NAMALWA (cell line): Measurements from ENCODE around the gene SNX9.
A peak's percentile ranks its signal among the peaks of the same experiment; 100 is the strongest.

Experiments used
- DNase-seq: peaks from one replicate; pipeline ENCODE4 v3.0.0-alpha.2; 2015; ENCODE audit warnings: low spot score

SNX9 gene

GRCh38 chr6:157980288-157981131 lies 157.5 kb downstream of the SNX9 start:
- DNase-seq, result peak; percentile 21

GRCh38 chr6:157981132-157981394 lies 158.0 kb downstream of the SNX9 start:
- DNase-seq, result no peak

- DNase-seq, result peak; percentile 73
These were observed 158.5 kb downstream of the SNX9 start, which contains the start of gene SYNJ2 for GRCh38 chr6:157981395-157982101. SYNJ2 (plus strand) TSS chr6:157981863; CDS start chr6:157981962, 99 bp downstream.

- DNase-seq, result peak; percentile 53
These were observed 159.1 kb downstream of the SNX9 start for GRCh38 chr6:157982102-157982562.

- DNase-seq, result no peak
These were observed 159.7 kb downstream of the SNX9 start for GRCh38 chr6:157982563-157983405.

- no peak for DNase-seq
These were observed 160.5 kb downstream of the SNX9 start for GRCh38 chr6:157983406-157984119.

GRCh38 chr6:157984128-157984527 lies 161.1 kb downstream of the SNX9 start:
- DNase-seq, result no peak

- no peak for DNase-seq
These were observed 161.7 kb downstream of the SNX9 start for GRCh38 chr6:157984686-157985225.

- DNase-seq, result no peak
These were observed 162.5 kb downstream of the SNX9 start for GRCh38 chr6:157985378-157986155.

- no peak for DNase-seq
These were observed 165.0 kb downstream of the SNX9 start for GRCh38 chr6:157987788-157988699.

- no peak for DNase-seq
These were observed 165.6 kb downstream of the SNX9 start for GRCh38 chr6:157988700-157989063.

GRCh38 chr6:157989541-157990289 lies 166.7 kb downstream of the SNX9 start:
- DNase-seq, result no peak

GRCh38 chr6:157990321-157991066 lies 167.4 kb downstream of the SNX9 start:
- peak; percentile 35 for DNase-seq

GRCh38 chr6:157991067-157991432 lies 168.0 kb downstream of the SNX9 start:
- no peak for DNase-seq

GRCh38 chr6:157993076-157993475 lies 170.0 kb downstream of the SNX9 start:
- DNase-seq, result no peak

GRCh38 chr6:157994125-157994795 lies 171.2 kb downstream of the SNX9 start:
- no peak for DNase-seq
